Erythroblast (primary cell): ENCODE results near the gene SKIC8.
"Not testable (repeated sequence)": the region's sequence is repeated elsewhere in the genome, so short reads cannot be mapped to it uniquely, and the experiment has no call there.

ENCODE experiments used
- DNase-seq, 2 experiments: peaks; one replicate each; lab custom pipeline; 2025; lab: John Stamatoyannopoulos, UW
- GATA1 ChIP-seq: IDR thresholded peaks from 2 replicates; pipeline ENCODE4 v1.6.1; 2011; ENCODE audit warnings: low read depth, mild to moderate bottlenecking, control low read depth, low read length, moderate library complexity
- POLR2A ChIP-seq: IDR thresholded peaks from 2 replicates; pipeline ENCODE4 v1.6.1; 2011; ENCODE audit warnings: mild to moderate bottlenecking, low read length

SKIC8 gene

GRCh38 chr15:78265137-78265460 lies 34.3 kb downstream of the SKIC8 start:
- TF ChIP-seq GATA1, result no peak
- no peak for TF ChIP-seq POLR2A
- no peak for DNase-seq

- DNase-seq, result peak; percentile 84 to 86
- no peak for TF ChIP-seq POLR2A
- TF ChIP-seq GATA1, result no peak
Observed at GRCh38 chr15:78264304-78265136, 34.9 kb downstream of the SKIC8 start, which contains the start of gene DNAJA4. TSS of gene DNAJA4 (plus strand) at chr15:78264562. CDS start at chr15:78264764, 202 bp downstream.

- TF ChIP-seq GATA1 (no peak), POLR2A (peak; percentile 41)
- peak; percentile 70 to 74 for DNase-seq
Observed at GRCh38 chr15:78263907-78264303, 35.5 kb downstream of the SKIC8 start.

- DNase-seq, result peak; percentile 83 to 93
- TF ChIP-seq GATA1, result no peak
- TF ChIP-seq POLR2A, result peak; percentile 85
Observed at GRCh38 chr15:78263351-78263781, 36.0 kb downstream of the SKIC8 start.

GRCh38 chr15:78261062-78261461 lies 38.3 kb downstream of the SKIC8 start:
- no peak for DNase-seq
- TF ChIP-seq GATA1, result no peak
- TF ChIP-seq POLR2A, result no peak

- DNase-seq, result no peak
- TF ChIP-seq POLR2A, result no peak
- TF ChIP-seq GATA1, result no peak
Observed at GRCh38 chr15:78260489-78260888, 38.9 kb downstream of the SKIC8 start.

GRCh38 chr15:78259232-78259631 lies 40.2 kb downstream of the SKIC8 start:
- no peak for DNase-seq
- no peak for TF ChIP-seq GATA1
- no peak for TF ChIP-seq POLR2A

- TF ChIP-seq POLR2A (no peak), GATA1 (no peak)
- DNase-seq, result no peak
Observed at GRCh38 chr15:78257681-78258080, 41.7 kb downstream of the SKIC8 start.

GRCh38 chr15:78256044-78256437 lies 43.4 kb downstream of the SKIC8 start:
- TF ChIP-seq GATA1, result no peak
- TF ChIP-seq POLR2A, result no peak
- no peak for DNase-seq

- no peak for DNase-seq
- TF ChIP-seq GATA1, result no peak
- TF ChIP-seq POLR2A, result no peak
Observed at GRCh38 chr15:78255421-78256043, 43.9 kb downstream of the SKIC8 start.

- DNase-seq, result no peak
- TF ChIP-seq POLR2A, result no peak
- no peak for TF ChIP-seq GATA1
Observed at GRCh38 chr15:78251136-78251535, 48.3 kb downstream of the SKIC8 start.

- DNase-seq, result no peak
- TF ChIP-seq GATA1 (no peak), POLR2A (no peak)
Observed at GRCh38 chr15:78249131-78249530, 50.3 kb downstream of the SKIC8 start.

GRCh38 chr15:78247911-78248310 lies 51.5 kb downstream of the SKIC8 start:
- DNase-seq, result peak; percentile 77 to 98
- TF ChIP-seq GATA1 (peak; percentile 60), POLR2A (peak; percentile 47)

GRCh38 chr15:78245976-78246620 lies 53.3 kb downstream of the SKIC8 start:
- DNase-seq, result not testable (repeated sequence)

- peak in 1 of 2 experiments; percentile 20 for DNase-seq
Observed at GRCh38 chr15:78245392-78245791, 54.0 kb downstream of the SKIC8 start.
